ENCODE measurements around the gene EML1. TPM values are rescaled to one million over a fixed set of nuclear protein-coding genes. Genes with fewer than 3 reads are reported as not detected.

The EML1 gene
- total and polyA plus RNA-seq, 2 of the 13 experiments (the other 11 are each of a cell fraction or from before 2014, with no cell fraction given), result 0.59 to 1.7 TPM

DNA sequence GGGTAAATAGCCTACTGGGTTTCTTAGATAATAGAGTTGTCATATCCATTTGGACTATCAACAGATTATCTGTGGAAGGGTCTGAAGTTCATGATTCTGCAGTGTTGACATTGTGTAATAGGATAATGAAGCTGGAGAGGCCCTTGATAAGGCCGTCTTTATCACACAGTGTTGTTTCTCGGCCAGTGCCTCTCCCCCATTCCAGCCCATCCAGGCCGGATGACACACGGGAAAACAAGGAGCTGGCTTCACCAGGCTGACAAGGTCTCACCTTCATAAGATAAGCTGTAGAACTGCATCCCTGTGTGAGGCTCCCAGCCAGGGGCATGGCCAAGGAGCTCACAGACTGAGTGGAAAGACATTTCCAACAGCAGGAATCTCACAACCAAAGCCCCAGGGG is 8.7 kb upstream of the EML1 start (continued):
- TF ChIP-seq HNRNPUL1 (IDR thresholded peaks at IDR 0.05; ENCODE audit: low read depth, low read length) (no peak), ZBTB7B (CRISPR knock-in tag; IDR thresholded peaks at IDR 0.05) (peak; percentile 52; the same call in 1 of the 2 replicates), ZNF547 (CRISPR knock-in tag; IDR thresholded peaks at IDR 0.05) (no peak), ZNF143 (CRISPR knock-in tag; IDR thresholded peaks at IDR 0.05) (no peak), ZFX (CRISPR knock-in tag; IDR thresholded peaks at IDR 0.05; ENCODE audit: low read depth) (peak; percentile 64), SP1 (IDR thresholded peaks at IDR 0.05) (no peak), SP1 (CRISPR knock-in tag; IDR thresholded peaks at IDR 0.05) (no peak), KLF6 (CRISPR knock-in tag; IDR thresholded peaks at IDR 0.05) (no peak), SNRNP70 (IDR thresholded peaks at IDR 0.05; ENCODE audit: low read depth, low read length) (no peak), FOXK1 (CRISPR knock-in tag; IDR thresholded peaks at IDR 0.05; ENCODE audit: borderline replicate concordance, low read depth) (peak; percentile 48; the same call in 1 of the 2 replicates), DNMT1 (CRISPR knock-in tag; IDR thresholded peaks at IDR 0.05) (no peak), ZNF260 (CRISPR knock-in tag; IDR thresholded peaks at IDR 0.05; ENCODE audit: borderline replicate concordance, low read depth) (no peak), PHF21A (CRISPR knock-in tag; IDR thresholded peaks at IDR 0.05) (peak; percentile 73), KDM2A (CRISPR knock-in tag; IDR thresholded peaks at IDR 0.05; ENCODE audit: borderline replicate concordance, low read depth) (peak; percentile 28; the same call in 1 of the 2 replicates), NFKBIZ (CRISPR knock-in tag; IDR thresholded peaks at IDR 0.05) (no peak)
- TF ChIP-seq, protein P1, sequence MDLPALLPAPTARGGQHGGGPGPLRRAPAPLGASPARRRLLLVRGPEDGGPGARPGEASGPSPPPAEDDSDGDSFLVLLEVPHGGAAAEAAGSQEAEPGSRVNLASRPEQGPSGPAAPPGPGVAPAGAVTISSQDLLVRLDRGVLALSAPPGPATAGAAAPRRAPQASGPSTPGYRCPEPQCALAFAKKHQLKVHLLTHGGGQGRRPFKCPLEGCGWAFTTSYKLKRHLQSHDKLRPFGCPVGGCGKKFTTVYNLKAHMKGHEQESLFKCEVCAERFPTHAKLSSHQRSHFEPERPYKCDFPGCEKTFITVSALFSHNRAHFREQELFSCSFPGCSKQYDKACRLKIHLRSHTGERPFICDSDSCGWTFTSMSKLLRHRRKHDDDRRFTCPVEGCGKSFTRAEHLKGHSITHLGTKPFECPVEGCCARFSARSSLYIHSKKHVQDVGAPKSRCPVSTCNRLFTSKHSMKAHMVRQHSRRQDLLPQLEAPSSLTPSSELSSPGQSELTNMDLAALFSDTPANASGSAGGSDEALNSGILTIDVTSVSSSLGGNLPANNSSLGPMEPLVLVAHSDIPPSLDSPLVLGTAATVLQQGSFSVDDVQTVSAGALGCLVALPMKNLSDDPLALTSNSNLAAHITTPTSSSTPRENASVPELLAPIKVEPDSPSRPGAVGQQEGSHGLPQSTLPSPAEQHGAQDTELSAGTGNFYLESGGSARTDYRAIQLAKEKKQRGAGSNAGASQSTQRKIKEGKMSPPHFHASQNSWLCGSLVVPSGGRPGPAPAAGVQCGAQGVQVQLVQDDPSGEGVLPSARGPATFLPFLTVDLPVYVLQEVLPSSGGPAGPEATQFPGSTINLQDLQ (CRISPR knock-in tag; IDR thresholded peaks at IDR 0.05), result no peak
- TF ChIP-seq, protein P2, sequence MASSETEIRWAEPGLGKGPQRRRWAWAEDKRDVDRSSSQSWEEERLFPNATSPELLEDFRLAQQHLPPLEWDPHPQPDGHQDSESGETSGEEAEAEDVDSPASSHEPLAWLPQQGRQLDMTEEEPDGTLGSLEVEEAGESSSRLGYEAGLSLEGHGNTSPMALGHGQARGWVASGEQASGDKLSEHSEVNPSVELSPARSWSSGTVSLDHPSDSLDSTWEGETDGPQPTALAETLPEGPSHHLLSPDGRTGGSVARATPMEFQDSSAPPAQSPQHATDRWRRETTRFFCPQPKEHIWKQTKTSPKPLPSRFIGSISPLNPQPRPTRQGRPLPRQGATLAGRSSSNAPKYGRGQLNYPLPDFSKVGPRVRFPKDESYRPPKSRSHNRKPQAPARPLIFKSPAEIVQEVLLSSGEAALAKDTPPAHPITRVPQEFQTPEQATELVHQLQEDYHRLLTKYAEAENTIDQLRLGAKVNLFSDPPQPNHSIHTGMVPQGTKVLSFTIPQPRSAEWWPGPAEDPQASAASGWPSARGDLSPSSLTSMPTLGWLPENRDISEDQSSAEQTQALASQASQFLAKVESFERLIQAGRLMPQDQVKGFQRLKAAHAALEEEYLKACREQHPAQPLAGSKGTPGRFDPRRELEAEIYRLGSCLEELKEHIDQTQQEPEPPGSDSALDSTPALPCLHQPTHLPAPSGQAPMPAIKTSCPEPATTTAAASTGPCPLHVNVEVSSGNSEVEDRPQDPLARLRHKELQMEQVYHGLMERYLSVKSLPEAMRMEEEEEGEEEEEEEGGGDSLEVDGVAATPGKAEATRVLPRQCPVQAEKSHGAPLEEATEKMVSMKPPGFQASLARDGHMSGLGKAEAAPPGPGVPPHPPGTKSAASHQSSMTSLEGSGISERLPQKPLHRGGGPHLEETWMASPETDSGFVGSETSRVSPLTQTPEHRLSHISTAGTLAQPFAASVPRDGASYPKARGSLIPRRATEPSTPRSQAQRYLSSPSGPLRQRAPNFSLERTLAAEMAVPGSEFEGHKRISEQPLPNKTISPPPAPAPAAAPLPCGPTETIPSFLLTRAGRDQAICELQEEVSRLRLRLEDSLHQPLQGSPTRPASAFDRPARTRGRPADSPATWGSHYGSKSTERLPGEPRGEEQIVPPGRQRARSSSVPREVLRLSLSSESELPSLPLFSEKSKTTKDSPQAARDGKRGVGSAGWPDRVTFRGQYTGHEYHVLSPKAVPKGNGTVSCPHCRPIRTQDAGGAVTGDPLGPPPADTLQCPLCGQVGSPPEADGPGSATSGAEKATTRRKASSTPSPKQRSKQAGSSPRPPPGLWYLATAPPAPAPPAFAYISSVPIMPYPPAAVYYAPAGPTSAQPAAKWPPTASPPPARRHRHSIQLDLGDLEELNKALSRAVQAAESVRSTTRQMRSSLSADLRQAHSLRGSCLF (CRISPR knock-in tag; IDR thresholded peaks at IDR 0.05; ENCODE audit: borderline replicate concordance), result no peak
- TF ChIP-seq, protein P3, sequence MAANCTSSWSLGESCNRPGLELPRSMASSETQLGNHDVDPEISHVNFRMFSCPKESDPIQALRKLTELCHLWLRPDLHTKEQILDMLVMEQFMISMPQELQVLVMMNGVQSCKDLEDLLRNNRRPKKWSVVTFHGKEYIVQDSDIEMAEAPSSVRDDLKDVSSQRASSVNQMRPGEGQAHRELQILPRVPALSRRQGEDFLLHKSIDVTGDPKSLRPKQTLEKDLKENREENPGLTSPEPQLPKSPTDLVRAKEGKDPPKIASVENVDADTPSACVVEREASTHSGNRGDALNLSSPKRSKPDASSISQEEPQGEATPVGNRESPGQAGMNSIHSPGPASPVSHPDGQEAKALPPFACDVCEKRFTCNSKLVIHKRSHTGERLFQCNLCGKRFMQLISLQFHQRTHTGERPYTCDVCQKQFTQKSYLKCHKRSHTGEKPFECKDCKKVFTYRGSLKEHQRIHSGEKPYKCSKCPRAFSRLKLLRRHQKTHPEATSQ (CRISPR knock-in tag; IDR thresholded peaks at IDR 0.05; ENCODE audit: borderline replicate concordance), result no peak
- TF ChIP-seq, protein P4, sequence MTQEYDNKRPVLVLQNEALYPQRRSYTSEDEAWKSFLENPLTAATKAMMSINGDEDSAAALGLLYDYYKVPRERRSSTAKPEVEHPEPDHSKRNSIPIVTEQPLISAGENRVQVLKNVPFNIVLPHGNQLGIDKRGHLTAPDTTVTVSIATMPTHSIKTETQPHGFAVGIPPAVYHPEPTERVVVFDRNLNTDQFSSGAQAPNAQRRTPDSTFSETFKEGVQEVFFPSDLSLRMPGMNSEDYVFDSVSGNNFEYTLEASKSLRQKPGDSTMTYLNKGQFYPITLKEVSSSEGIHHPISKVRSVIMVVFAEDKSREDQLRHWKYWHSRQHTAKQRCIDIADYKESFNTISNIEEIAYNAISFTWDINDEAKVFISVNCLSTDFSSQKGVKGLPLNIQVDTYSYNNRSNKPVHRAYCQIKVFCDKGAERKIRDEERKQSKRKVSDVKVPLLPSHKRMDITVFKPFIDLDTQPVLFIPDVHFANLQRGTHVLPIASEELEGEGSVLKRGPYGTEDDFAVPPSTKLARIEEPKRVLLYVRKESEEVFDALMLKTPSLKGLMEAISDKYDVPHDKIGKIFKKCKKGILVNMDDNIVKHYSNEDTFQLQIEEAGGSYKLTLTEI (CRISPR knock-in tag; conservative IDR thresholded peaks at IDR 0.05), result no peak
